Measurements from ENCODE around the gene VSIG10L2.

Gene VSIG10L2

DNA sequence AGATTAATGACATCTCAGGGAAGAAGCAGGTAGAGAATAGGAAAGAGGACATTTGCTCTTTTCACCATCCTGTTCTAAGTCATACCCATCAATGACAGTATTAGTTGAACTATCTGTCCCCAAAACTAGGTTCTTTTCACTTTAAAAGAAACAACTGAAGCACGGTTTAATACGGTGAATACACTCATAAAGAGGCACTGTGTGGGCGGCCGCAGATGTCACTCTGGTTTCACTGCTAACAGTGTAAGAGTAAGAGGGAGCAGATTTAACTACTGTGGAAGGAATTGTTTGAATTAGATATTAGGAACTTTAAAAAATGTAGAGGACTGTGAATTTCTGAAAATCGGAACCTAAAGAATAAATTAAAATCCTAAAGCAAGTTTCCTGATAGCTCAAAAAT lies 49.5 kb downstream of the VSIG10L2 start:
- TF ChIP-seq, protein P1, sequence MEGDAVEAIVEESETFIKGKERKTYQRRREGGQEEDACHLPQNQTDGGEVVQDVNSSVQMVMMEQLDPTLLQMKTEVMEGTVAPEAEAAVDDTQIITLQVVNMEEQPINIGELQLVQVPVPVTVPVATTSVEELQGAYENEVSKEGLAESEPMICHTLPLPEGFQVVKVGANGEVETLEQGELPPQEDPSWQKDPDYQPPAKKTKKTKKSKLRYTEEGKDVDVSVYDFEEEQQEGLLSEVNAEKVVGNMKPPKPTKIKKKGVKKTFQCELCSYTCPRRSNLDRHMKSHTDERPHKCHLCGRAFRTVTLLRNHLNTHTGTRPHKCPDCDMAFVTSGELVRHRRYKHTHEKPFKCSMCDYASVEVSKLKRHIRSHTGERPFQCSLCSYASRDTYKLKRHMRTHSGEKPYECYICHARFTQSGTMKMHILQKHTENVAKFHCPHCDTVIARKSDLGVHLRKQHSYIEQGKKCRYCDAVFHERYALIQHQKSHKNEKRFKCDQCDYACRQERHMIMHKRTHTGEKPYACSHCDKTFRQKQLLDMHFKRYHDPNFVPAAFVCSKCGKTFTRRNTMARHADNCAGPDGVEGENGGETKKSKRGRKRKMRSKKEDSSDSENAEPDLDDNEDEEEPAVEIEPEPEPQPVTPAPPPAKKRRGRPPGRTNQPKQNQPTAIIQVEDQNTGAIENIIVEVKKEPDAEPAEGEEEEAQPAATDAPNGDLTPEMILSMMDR (IDR thresholded peaks at IDR 0.05; ENCODE audit: low read depth, low read length): no peak
- H3K4me3 ChIP-seq (ENCODE audit: low read depth, low read length): no peak overlapping the region
- no peak for DNase-seq (ENCODE audit: low read depth, low spot score)
- in situ Hi-C loops (cut with HindIII; ENCODE audit: low sequenced_read_pairs): no loop called here

DNA sequence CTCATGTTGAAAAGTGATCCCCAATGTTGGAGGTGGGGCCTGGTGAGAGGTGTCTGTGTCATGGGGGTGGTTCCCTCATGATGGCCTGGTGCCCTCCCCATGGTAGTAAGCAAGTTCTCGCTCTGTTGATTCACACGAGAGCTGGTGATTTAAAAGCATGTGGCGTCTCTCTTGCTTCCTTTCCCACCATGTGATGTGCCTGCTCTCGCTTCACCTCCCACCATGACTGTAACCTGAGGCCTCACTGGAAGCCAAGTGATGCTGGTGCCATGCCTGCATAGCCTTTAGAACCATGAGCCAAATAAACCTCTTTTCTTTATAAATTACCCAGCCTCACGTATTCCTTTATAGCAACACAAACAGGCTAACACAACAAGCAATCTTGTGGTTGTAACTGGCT lies 52.4 kb downstream of the VSIG10L2 start:
- no peak for DNase-seq (ENCODE audit: low read depth, low spot score)
- in situ Hi-C loops (cut with HindIII; ENCODE audit: low sequenced_read_pairs): no loop called here
- no peak overlapping the region for H3K4me3 ChIP-seq (ENCODE audit: low read depth, low read length)
- TF ChIP-seq, protein P1 (IDR thresholded peaks at IDR 0.05; ENCODE audit: low read depth, low read length): no peak

DNA sequence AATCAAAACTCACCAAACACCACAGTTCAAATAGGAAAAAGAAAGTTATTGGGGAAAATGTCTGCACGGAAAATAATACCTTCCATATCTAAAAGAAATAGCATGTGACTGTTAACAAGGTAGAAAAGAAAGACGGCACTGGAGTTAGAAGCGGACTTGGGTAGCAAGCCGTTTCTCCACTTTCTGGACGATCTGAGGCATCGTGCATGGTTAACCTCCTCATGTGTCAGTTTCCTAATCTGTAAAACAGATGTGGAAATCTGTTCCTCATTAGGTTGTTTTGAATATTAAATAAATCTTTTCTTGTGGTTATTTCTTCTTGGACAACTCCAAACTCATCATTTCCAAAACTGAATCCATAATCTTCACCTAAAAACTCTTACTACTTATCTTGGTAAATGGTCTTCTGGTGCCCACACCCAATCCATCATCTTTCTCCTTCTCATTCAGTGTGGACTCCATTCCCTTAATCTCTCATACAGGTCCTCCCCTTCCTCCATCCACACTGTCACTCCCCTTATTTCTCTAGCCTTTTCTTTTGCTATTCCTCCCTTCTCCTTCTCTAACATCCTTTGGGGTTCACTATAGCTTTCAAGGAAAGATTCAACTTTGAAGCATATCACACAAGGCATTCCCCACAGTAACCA lies 53.5 kb downstream of the VSIG10L2 start:
- in situ Hi-C loops (cut with HindIII; ENCODE audit: low sequenced_read_pairs): no loop called here
- H3K4me3 ChIP-seq (ENCODE audit: low read depth, low read length): no peak overlapping the region
- DNase-seq (ENCODE audit: low read depth, low spot score): no peak
- TF ChIP-seq, protein P1 (IDR thresholded peaks at IDR 0.05; ENCODE audit: low read depth, low read length): no peak

GRCh38 chr11:126002181-126002580 lies 56.3 kb downstream of the VSIG10L2 start:
- in situ Hi-C loops (cut with HindIII; ENCODE audit: low sequenced_read_pairs): no loop called here
- no peak for DNase-seq (ENCODE audit: low read depth, low spot score)
- TF ChIP-seq, protein P1 (IDR thresholded peaks at IDR 0.05; ENCODE audit: low read depth, low read length): no peak
- no peak overlapping the region for H3K4me3 ChIP-seq (ENCODE audit: low read depth, low read length)

Data from astrocyte of the spinal cord (primary cell).